ENCODE measurements around the gene SEC14L3. TPM values are rescaled to one million over a fixed set of nuclear protein-coding genes. Genes with fewer than 3 reads are reported as not detected.

SEC14L3 gene
- total RNA-seq, 4 donors from 2014 or later: not detected

- TF ChIP-seq, protein P1, sequence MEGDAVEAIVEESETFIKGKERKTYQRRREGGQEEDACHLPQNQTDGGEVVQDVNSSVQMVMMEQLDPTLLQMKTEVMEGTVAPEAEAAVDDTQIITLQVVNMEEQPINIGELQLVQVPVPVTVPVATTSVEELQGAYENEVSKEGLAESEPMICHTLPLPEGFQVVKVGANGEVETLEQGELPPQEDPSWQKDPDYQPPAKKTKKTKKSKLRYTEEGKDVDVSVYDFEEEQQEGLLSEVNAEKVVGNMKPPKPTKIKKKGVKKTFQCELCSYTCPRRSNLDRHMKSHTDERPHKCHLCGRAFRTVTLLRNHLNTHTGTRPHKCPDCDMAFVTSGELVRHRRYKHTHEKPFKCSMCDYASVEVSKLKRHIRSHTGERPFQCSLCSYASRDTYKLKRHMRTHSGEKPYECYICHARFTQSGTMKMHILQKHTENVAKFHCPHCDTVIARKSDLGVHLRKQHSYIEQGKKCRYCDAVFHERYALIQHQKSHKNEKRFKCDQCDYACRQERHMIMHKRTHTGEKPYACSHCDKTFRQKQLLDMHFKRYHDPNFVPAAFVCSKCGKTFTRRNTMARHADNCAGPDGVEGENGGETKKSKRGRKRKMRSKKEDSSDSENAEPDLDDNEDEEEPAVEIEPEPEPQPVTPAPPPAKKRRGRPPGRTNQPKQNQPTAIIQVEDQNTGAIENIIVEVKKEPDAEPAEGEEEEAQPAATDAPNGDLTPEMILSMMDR (IDR thresholded peaks at IDR 0.05; ENCODE audit: low read depth): no peak
These were observed 16.6 kb downstream of the SEC14L3 start for GRCh38 chr22:30455075-30455840.

DNA sequence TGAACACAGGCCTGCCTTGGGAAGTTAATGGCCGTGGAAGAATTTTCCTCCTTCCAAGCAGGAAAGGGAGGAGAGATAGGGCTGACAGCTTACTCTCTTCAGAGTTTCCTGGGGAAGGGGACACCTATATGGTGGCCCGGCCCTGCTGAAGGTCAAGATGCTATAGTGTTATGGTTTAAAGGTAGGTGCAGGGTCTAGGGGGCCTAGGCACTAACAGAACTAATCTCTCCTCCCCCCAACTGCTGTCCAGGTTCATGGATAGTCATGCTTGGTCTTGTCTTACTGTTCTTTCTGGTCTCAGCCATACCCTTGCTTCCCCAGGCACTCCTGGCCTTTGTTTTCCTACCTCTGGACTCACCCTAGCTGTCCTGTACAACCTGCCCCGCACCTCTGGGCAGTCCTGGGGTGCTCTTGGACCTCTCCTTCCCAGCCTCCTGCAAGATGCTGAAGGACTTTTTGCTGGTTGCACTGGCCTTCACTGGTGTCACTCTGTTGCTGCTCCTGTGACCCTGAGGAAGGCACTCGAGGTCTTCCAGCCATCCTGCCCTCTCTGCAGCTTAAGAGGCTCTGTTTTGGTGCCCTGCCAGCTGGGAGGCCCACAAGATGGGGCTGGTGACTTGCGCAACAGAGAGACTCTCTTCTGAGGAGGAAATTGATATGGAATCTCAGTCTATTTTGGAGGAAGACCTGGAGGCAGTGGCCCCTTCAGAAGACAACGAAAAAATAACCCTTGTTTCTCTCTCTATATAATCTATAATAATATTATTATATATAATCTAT, 17.9 kb downstream of the SEC14L3 start:
- TF ChIP-seq, protein P1 (IDR thresholded peaks at IDR 0.05; ENCODE audit: low read depth): no peak

DNA sequence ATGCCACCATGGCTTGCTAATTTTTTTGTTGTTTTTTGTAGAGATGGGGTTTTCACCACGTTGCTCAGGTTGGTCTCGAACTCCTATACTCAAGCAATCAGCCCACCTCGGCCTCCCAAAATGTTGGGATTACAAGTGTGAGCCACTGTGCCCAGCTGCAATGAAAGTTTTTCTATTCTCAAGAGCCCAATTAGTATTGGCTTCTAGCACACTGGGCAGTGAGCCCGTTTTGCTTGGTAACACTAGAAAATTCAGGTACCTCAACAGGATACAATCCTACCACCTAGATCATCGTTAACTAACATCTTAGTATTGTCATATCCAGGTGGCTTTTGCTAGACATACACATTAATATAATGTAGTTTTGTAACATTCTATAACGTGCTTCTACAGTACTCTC, 19.0 kb downstream of the SEC14L3 start:
- TF ChIP-seq, protein P1 (IDR thresholded peaks at IDR 0.05; ENCODE audit: low read depth): no peak

DNA sequence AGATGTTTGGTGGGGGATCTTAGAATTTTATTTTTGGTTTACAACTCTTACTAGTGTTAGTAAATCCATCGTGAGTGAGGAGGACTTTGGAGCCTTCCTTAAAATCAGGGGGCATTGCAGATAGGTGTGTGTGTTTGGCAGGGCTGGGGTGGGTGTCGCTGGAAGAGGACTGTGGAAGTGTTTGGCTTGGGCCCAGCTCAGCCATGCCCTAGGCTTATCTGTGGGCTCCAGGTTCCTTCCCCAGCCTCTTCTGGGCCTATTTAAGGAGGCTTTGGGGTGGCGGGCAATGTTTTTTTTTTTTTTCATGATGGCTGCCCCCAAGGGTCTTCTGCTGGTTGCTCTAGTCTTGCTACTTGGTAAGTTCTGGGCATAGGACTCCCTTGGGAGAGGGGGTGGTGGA, 24.2 kb downstream of the SEC14L3 start:
- TF ChIP-seq, protein P1 (IDR thresholded peaks at IDR 0.05; ENCODE audit: low read depth): no peak

DNA sequence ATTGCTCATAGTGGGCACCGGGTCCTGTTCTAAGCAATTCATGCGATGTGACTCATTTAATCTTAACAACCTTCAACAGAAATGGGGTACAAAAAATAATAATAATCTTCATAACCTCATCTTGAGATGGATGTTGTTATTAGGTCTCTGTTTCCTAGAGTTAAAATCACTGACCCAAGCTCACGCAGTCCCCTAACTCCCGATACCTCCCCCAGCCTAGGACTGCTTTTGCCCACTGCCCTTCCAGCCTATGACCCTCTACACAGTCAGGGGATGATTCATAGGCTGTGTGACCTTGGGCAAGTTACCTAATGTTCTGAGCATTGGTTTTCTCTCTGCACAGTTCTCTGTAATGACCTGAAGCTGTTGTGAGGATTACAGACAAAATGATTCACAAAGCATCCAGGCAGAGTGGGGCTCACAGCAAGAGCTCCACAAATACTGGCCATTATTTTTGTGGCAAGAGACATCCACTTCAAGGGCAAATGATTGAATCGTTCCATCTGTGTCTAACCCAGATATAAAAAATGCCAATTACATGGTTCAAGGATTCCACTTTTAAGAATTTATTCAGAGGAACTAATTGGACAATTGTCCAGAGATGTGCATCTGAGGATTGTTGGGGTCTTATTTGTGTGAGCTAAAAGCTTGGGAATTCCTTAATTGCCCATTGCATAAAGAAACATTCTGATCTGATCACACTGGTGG, 26.2 kb downstream of the SEC14L3 start:
- TF ChIP-seq, protein P1 (IDR thresholded peaks at IDR 0.05; ENCODE audit: low read depth): no peak

- TF ChIP-seq, protein P1 (IDR thresholded peaks at IDR 0.05; ENCODE audit: low read depth): no peak
These were observed 27.0 kb downstream of the SEC14L3 start for GRCh38 chr22:30444632-30445437.
